ENCODE data around the gene MAPT. TPM values are rescaled to one million over a fixed set of nuclear protein-coding genes. Genes with fewer than 3 reads are reported as not detected.
"Not testable (repeated sequence)": the region's sequence is repeated elsewhere in the genome, so short reads cannot be mapped to it uniquely, and the experiment has no call there.

Gene MAPT
- total RNA-seq, 1 donor from 2014 or later = 3.5 TPM

DNA sequence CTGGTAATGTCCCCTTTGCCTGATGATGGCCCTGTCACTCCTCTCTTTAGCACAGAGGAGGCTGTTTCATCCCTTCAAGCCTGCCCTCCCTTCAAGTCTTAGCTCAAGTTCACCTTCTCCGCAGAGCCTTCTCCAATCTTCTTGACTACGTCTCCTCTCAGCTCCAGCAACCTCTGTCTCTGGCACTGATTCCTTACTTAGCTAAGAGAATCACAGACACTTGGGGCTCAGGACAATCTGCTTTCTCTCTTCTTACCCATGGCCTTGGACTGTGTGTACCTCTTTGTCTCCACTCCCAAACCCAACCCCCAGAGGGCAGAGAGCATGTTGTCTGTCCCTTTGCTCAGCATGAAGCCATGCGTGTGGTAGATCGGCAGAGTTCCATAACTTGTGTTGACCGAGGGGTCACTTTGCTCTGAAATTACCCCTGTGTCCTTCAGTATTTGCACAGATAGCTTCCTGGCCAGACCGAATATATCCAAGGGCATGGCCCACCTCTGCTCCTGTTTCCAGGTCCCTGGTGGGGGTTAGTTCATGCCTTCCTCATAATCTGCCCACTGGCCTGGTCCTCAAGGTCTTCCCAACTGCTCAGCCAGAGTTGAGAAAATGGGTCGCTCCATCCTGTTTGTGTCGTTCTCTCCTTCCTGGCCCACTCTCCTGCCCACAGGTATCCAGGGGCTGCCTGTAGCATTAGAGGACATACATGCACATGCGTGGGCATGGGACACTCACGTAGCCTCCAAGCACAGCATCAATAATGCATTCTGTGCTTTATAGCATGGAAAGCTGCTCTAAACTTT lies 41.6 kb downstream of the MAPT start:
- DNase-seq (ENCODE audit: extremely low spot score, unreplicated experiment) = no peak
- no peaks in the 10 kb centered on the region for H3K9me3 Mint-ChIP-seq
- peaks cover 32% of the 10 kb centered on the region for H3K27me3 Mint-ChIP-seq
- H3K4me3 Mint-ChIP-seq = no peak overlapping the region
- H3K27ac Mint-ChIP-seq = no peak overlapping the region
- no peaks in the 10 kb centered on the region for H3K36me3 Mint-ChIP-seq
- no peaks in the 10 kb centered on the region for H3K4me1 Mint-ChIP-seq (ENCODE audit: unreplicated experiment)
- TF ChIP-seq, protein P1, sequence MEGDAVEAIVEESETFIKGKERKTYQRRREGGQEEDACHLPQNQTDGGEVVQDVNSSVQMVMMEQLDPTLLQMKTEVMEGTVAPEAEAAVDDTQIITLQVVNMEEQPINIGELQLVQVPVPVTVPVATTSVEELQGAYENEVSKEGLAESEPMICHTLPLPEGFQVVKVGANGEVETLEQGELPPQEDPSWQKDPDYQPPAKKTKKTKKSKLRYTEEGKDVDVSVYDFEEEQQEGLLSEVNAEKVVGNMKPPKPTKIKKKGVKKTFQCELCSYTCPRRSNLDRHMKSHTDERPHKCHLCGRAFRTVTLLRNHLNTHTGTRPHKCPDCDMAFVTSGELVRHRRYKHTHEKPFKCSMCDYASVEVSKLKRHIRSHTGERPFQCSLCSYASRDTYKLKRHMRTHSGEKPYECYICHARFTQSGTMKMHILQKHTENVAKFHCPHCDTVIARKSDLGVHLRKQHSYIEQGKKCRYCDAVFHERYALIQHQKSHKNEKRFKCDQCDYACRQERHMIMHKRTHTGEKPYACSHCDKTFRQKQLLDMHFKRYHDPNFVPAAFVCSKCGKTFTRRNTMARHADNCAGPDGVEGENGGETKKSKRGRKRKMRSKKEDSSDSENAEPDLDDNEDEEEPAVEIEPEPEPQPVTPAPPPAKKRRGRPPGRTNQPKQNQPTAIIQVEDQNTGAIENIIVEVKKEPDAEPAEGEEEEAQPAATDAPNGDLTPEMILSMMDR (conservative IDR thresholded peaks at IDR 0.05) = no peak

- no peaks in the 10 kb centered on the region for H3K36me3 Mint-ChIP-seq
- no peaks in the 10 kb centered on the region for H3K9me3 Mint-ChIP-seq
- peaks cover 38% of the 10 kb centered on the region for H3K27me3 Mint-ChIP-seq
- H3K4me1 Mint-ChIP-seq (ENCODE audit: unreplicated experiment) = no peaks in the 10 kb centered on the region
- DNase-seq (ENCODE audit: extremely low spot score, unreplicated experiment) = no peak
- H3K27ac Mint-ChIP-seq = no peak overlapping the region
- TF ChIP-seq, protein P1 (conservative IDR thresholded peaks at IDR 0.05) = no peak
- no peak overlapping the region for H3K4me3 Mint-ChIP-seq
Measured at GRCh38 chr17:45936610-45937009, 42.3 kb downstream of the MAPT start.

- H3K27me3 Mint-ChIP-seq = peaks cover 43% of the 10 kb centered on the region
- not testable (repeated sequence) for H3K9me3 Mint-ChIP-seq; H3K36me3 Mint-ChIP-seq; DNase-seq (ENCODE audit: extremely low spot score, unreplicated experiment); H3K4me1 Mint-ChIP-seq (ENCODE audit: unreplicated experiment); H3K4me3 Mint-ChIP-seq; H3K27ac Mint-ChIP-seq
Measured at GRCh38 chr17:45937186-45937585, 42.8 kb downstream of the MAPT start.

GRCh38 chr17:45939395-45939794 lies 45.0 kb downstream of the MAPT start:
- Mint-ChIP-seq H3K4me3 (no peak overlapping the region), H3K36me3 (no peaks in the 10 kb centered on the region), H3K9me3 (no peaks in the 10 kb centered on the region), H3K4me1 (ENCODE audit: unreplicated experiment) (no peaks in the 10 kb centered on the region), H3K27ac (no peak overlapping the region), H3K27me3 (peaks cover 63% of the 10 kb centered on the region)
- no peak for DNase-seq (ENCODE audit: extremely low spot score, unreplicated experiment)
- TF ChIP-seq, protein P1 (conservative IDR thresholded peaks at IDR 0.05) = no peak

GRCh38 chr17:45940293-45940692 lies 45.9 kb downstream of the MAPT start:
- Mint-ChIP-seq H3K9me3 (no peaks in the 10 kb centered on the region), H3K36me3 (no peaks in the 10 kb centered on the region), H3K27ac (no peak overlapping the region), H3K4me3 (no peak overlapping the region), H3K4me1 (ENCODE audit: unreplicated experiment) (no peaks in the 10 kb centered on the region), H3K27me3 (peaks cover 70% of the 10 kb centered on the region)
- TF ChIP-seq, protein P1 (conservative IDR thresholded peaks at IDR 0.05) = no peak
- no peak for DNase-seq (ENCODE audit: extremely low spot score, unreplicated experiment)

DNA sequence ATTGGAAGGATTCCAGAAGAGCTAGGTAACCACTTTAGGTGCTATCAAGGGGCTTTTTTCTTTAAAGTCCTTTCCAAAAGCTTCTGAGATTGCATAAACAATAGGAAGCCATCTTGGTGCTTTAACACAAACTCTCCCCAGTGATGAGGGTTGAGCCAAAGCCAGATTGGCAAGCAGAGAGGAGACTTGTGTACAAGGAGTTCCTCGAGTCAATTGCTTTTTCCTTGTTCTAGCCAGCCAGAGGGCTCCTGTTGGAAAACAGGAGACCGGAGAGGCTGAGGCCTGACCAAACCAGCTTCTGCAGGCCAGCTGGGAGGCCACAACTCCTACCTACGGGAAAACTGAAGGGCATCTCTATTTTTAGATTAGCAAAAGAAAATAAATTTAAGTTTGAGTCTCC lies 46.5 kb downstream of the MAPT start:
- TF ChIP-seq, protein P1 (conservative IDR thresholded peaks at IDR 0.05) = no peak
- no peaks in the 10 kb centered on the region for H3K4me1 Mint-ChIP-seq (ENCODE audit: unreplicated experiment)
- H3K36me3 Mint-ChIP-seq = no peaks in the 10 kb centered on the region
- no peak overlapping the region for H3K27ac Mint-ChIP-seq
- DNase-seq (ENCODE audit: extremely low spot score, unreplicated experiment) = no peak
- H3K4me3 Mint-ChIP-seq = no peak overlapping the region
- peaks cover 71% of the 10 kb centered on the region for H3K27me3 Mint-ChIP-seq
- H3K9me3 Mint-ChIP-seq = no peaks in the 10 kb centered on the region
